ENCODE data around the gene RASA3.

The RASA3 gene

GRCh38 chr13:114110091-114110829 lies 22.2 kb downstream of the RASA3 start:
- DNase-seq (ENCODE audit: extremely low read depth, low read depth): no peak
- no peak overlapping the region for H3K4me3 ChIP-seq (replicated peaks; ENCODE audit: low read depth, low read length)
- TF ChIP-seq, protein P1, sequence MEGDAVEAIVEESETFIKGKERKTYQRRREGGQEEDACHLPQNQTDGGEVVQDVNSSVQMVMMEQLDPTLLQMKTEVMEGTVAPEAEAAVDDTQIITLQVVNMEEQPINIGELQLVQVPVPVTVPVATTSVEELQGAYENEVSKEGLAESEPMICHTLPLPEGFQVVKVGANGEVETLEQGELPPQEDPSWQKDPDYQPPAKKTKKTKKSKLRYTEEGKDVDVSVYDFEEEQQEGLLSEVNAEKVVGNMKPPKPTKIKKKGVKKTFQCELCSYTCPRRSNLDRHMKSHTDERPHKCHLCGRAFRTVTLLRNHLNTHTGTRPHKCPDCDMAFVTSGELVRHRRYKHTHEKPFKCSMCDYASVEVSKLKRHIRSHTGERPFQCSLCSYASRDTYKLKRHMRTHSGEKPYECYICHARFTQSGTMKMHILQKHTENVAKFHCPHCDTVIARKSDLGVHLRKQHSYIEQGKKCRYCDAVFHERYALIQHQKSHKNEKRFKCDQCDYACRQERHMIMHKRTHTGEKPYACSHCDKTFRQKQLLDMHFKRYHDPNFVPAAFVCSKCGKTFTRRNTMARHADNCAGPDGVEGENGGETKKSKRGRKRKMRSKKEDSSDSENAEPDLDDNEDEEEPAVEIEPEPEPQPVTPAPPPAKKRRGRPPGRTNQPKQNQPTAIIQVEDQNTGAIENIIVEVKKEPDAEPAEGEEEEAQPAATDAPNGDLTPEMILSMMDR (IDR thresholded peaks at IDR 0.05; ENCODE audit: low read depth, low read length, missing control alignments): no peak

DNA sequence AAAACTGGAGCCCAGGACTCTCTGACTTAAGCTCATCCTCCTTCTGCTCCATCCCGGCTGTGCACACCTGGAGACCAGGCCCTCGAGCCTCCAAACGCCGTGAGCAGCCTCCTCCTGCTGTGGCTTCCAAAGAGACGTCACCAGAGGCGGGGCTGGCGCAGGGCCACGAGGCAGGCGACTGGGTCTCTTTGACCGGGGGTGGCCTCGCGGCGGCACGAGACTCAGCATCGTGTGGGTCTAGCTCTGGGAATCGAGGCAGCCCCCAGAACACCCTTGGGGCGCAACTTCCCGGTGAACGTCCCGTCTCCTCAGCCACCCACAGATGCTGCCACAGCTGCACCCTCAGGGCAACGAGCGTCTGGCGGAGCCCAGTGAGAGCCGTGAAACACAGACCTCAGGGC lies 22.8 kb downstream of the RASA3 start:
- H3K4me3 ChIP-seq (replicated peaks; ENCODE audit: low read depth, low read length): no peak overlapping the region
- DNase-seq (ENCODE audit: extremely low read depth, low read depth): no peak
- TF ChIP-seq, protein P1 (IDR thresholded peaks at IDR 0.05; ENCODE audit: low read depth, low read length, missing control alignments): no peak

DNA sequence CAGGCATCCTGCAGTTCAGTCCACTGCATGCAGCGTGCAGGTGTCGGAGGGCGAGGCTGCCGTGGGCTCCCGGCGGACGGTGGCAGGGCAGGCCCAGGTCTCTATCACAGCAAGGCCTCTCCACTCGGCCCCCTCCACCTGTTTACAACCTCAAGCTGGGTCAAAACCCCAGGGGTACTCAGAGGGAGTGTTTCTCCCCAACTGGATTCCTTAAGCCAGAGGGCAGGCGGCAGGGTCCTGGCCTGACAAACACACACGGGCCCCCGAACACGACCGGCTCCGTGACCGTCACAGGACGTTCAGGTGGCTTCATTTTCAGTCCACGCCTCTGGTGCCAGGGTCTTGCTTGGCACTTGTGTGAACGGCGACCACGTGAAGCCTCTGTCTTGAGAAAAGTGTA lies 23.5 kb downstream of the RASA3 start:
- TF ChIP-seq, protein P1 (IDR thresholded peaks at IDR 0.05; ENCODE audit: low read depth, low read length, missing control alignments): no peak
- no peak overlapping the region for H3K4me3 ChIP-seq (replicated peaks; ENCODE audit: low read depth, low read length)
- DNase-seq (ENCODE audit: extremely low read depth, low read depth): no peak

GRCh38 chr13:114108141-114108761 lies 24.2 kb downstream of the RASA3 start:
- TF ChIP-seq, protein P1 (IDR thresholded peaks at IDR 0.05; ENCODE audit: low read depth, low read length, missing control alignments): no peak
- no peak for DNase-seq (ENCODE audit: extremely low read depth, low read depth)
- H3K4me3 ChIP-seq (replicated peaks; ENCODE audit: low read depth, low read length): 0 out of 2 replicates have a peak overlapping the region, but pooled peaks have one; percentile 13

- TF ChIP-seq, protein P1 (IDR thresholded peaks at IDR 0.05; ENCODE audit: low read depth, low read length, missing control alignments): no peak
- DNase-seq (ENCODE audit: extremely low read depth, low read depth): no peak
- 0 out of 2 replicates have a peak overlapping the region, but pooled peaks have one; percentile 13 for H3K4me3 ChIP-seq (replicated peaks; ENCODE audit: low read depth, low read length)
Measured at GRCh38 chr13:114107686-114108081, 24.7 kb downstream of the RASA3 start.

- no peak for DNase-seq (ENCODE audit: extremely low read depth, low read depth)
- H3K4me3 ChIP-seq (replicated peaks; ENCODE audit: low read depth, low read length): no peak overlapping the region
- TF ChIP-seq, protein P1 (IDR thresholded peaks at IDR 0.05; ENCODE audit: low read depth, low read length, missing control alignments): no peak
Measured at GRCh38 chr13:114106991-114107685, 25.3 kb downstream of the RASA3 start.
